Muscle layer of colon (tissue), 2 donors: ENCODE measurements around the gene KITLG.
"Not testable (repeated sequence)": the region's sequence is repeated elsewhere in the genome, so short reads cannot be mapped to it uniquely, and the experiment has no call there.

Experiments used
- H3K27ac ChIP-seq: one replicate; pipeline ENCODE4 v1.7.0; 2013; ENCODE audit warnings: low read depth, mild to moderate bottlenecking, low read length, moderate library complexity
- H3K27me3 ChIP-seq, 2 donors: one replicate each; pipeline ENCODE4 v1.7.0; 2013; ENCODE audit warnings: low read length in 2 of 2, mild to moderate bottlenecking in 2 of 2; ENCODE audit not compliant: insufficient read depth in 2 of 2, control insufficient read depth in 1 of 2
- H3K36me3 ChIP-seq: one replicate; pipeline ENCODE4 v1.7.0; 2013; ENCODE audit warnings: mild to moderate bottlenecking, low read length; ENCODE audit not compliant: insufficient read depth
- H3K4me1 ChIP-seq: one replicate; pipeline ENCODE4 v1.7.0; 2013; ENCODE audit warnings: mild to moderate bottlenecking, low read length; ENCODE audit not compliant: insufficient read depth
- H3K4me3 ChIP-seq, 2 donors: one replicate each; pipeline ENCODE4 v1.7.0; 2013; ENCODE audit warnings: low read length in 2 of 2, low read depth in 1 of 2, mild to moderate bottlenecking in 1 of 2, moderate library complexity in 1 of 2
- H3K9ac ChIP-seq: one replicate; pipeline ENCODE4 v1.7.0; 2013; ENCODE audit warnings: low read length
- H3K9me3 ChIP-seq: one replicate; pipeline ENCODE4 v1.7.0; 2013; ENCODE audit warnings: mild to moderate bottlenecking, low read length
- donor health status: abdominal sarcoma.
- donor health status: Adenocarcinoma of cecum.

KITLG gene, protein sequence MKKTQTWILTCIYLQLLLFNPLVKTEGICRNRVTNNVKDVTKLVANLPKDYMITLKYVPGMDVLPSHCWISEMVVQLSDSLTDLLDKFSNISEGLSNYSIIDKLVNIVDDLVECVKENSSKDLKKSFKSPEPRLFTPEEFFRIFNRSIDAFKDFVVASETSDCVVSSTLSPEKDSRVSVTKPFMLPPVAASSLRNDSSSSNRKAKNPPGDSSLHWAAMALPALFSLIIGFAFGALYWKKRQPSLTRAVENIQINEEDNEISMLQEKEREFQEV

DNA sequence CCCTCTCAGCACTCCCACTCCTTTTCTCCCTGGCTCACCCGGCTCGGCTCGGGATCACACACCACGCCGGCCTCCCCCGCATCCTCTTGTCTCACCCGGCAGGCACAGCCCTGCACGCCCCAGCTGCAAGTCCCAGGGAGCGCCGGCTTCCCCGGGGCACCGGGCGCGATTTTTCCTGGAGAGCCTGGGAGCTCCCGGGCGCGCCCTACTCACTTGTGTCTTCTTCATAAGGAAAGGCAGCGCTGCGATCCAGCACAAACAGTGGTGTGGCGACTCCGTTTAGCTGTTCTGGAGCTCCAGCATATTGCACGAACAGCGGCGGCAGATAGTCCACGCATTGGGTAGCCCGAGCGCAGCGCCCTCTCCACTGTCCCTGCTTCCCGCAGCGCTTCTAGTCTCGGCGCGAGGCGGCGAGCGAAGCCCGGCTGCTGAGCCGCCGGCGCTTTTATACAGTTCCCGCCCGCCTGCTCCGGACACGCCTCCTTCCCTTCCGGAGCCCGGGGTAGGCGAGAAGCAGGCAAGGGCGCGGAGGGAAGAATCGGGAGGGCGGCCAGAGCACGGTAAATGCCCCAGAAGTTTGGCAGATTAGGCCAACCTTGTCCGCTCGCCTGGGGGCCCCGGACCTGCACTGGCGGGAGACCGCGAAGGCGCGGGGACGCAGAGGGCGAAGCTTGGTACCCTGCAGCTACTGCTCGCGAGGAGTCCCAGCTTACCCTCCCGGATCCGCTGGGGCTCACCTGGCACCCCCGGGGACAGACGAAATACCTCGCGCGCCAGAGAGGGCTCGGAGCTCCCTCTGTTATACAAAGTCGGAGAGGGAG, at the start of gene KITLG:
KITLG (minus strand) TSS at position 421 of the 821 bp plus-strand sequence; CDS start at position 228, 193 bp downstream.
- Histone ChIP-seq H3K27me3 (no peaks in the 10 kb centered on the region), H3K36me3 (no peaks in the 10 kb centered on the region), H3K27ac (peak within 1 kb of the TSS; percentile 85), H3K4me1 (peaks cover 23% of the 10 kb centered on the region), H3K4me3 (peak within 1 kb of the TSS; percentile 75 to 87), H3K9ac (peak within 1 kb of the TSS; percentile 71), H3K9me3 (no peaks in the 10 kb centered on the region)

DNA sequence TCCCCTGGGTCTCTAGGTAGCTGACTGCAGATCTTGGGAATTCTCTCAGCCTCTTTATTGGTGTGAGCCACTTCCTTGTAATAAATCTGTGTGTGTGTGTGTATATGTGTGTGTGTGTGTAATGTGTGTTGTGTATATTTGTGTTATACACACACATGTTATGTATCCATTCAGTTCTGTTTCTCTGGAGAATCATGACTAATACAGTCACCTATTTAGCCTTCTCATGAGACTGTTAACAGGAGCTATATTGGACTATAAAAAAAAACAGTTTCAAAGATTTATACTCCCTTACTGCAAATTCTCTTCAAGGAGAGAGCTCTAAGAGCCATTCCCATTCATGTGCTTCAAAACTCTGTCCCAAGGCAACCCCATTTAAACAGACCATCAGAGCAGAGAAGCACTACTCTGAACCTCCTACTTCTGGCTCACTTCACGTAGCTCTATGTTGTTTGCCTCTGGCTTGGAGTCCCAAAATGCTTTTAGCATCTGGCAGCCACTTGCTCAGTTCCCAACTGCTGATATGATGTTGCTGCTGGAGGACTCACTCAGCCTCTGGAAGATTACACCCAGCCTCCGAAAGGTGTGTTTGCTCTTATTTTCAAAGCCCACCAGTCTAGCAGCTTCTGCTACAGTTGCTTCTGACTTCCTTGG, 48.7 kb upstream of the KITLG start:
- H3K4me3 ChIP-seq, result no peak overlapping the region
- H3K36me3 ChIP-seq, result no peaks in the 10 kb centered on the region
- no peaks in the 10 kb centered on the region for H3K27me3 ChIP-seq
- peaks cover 14% of the 10 kb centered on the region for H3K4me1 ChIP-seq
- no peaks in the 10 kb centered on the region for H3K9me3 ChIP-seq
- H3K27ac ChIP-seq, result peak overlapping the region; percentile 39
- no peak overlapping the region for H3K9ac ChIP-seq

DNA sequence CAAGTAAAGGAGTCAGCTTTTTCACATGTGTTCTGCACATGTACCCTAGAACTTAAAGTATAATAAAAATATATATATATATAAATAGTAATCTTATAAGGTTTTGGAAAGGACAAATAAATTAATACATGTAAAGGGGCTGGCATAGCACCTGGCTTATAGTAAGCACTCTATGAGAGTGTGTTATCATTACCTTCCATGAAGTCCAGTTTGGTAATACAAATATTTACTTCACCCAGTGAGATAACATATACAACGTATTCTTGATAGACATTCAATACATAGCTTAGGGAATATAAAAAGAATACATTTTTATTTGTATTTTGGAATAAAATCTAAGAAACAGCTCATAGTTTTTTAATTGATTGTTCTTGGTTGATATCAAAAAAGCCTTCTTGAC, 47.8 kb upstream of the KITLG start:
- H3K4me3 ChIP-seq, H3K9me3 ChIP-seq, H3K27me3 ChIP-seq, H3K9ac ChIP-seq, H3K27ac ChIP-seq, H3K36me3 ChIP-seq: not testable (repeated sequence)
- H3K4me1 ChIP-seq, result peaks cover 14% of the 10 kb centered on the region

DNA sequence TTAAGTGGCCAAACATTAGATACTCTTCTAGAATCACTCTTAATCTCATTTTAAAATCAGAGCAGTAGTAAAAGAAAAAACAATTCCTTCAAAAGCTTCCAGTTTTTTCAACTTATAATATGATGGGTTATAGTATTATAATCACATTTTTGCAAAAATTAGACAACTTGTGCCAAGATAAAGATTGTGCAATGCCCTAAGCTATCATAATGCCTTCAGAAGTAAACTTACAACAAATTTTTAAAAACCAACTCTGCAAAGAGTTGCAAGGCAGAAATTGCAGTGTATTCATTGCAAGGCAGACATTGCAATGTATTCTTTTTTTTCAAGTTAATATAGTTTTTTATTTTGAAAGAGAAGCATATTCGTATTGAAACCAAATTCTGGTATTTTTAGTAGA, 47.2 kb upstream of the KITLG start:
- H3K27ac ChIP-seq, result no peak overlapping the region
- H3K9me3 ChIP-seq, result no peaks in the 10 kb centered on the region
- H3K9ac ChIP-seq, result no peak overlapping the region
- H3K4me1 ChIP-seq, result peaks cover 14% of the 10 kb centered on the region
- H3K36me3 ChIP-seq, result no peaks in the 10 kb centered on the region
- no peaks in the 10 kb centered on the region for H3K27me3 ChIP-seq
- no peak overlapping the region for H3K4me3 ChIP-seq

DNA sequence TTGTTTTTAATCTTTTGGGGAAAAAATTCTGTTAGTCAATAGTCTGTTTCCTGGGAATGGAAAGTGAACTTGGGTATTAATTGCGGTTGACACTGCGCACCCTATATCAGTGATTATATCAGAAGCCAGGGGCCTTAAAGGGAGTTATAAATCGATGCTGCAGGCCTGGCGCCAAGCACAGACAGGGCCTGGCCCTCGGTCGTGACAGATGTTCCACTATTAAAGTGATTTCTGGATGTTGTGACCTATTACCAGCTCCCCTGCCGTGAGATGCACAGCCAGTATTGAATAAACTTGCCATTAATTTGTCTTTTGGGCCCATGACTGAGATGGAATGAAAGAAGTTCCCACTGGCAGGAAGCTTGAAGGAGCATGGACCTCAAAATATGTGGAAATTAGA, 45.1 kb upstream of the KITLG start:
- Histone ChIP-seq H3K27ac (no peak overlapping the region), H3K9ac (no peak overlapping the region), H3K27me3 (no peaks in the 10 kb centered on the region), H3K4me3 (no peak overlapping the region), H3K36me3 (no peaks in the 10 kb centered on the region), H3K4me1 (peaks cover 14% of the 10 kb centered on the region), H3K9me3 (no peaks in the 10 kb centered on the region)

GRCh38 chr12:88624911-88625310, 44.6 kb upstream of the KITLG start:
- Histone ChIP-seq H3K4me3 (no peak overlapping the region), H3K9ac (no peak overlapping the region), H3K36me3 (no peaks in the 10 kb centered on the region), H3K27ac (no peak overlapping the region), H3K9me3 (no peaks in the 10 kb centered on the region), H3K4me1 (peaks cover 14% of the 10 kb centered on the region), H3K27me3 (no peaks in the 10 kb centered on the region)

GRCh38 chr12:88623777-88624548, 43.7 kb upstream of the KITLG start:
- H3K36me3 ChIP-seq, result no peaks in the 10 kb centered on the region
- no peak overlapping the region for H3K27ac ChIP-seq
- no peak overlapping the region for H3K9ac ChIP-seq
- no peak overlapping the region for H3K4me3 ChIP-seq
- H3K4me1 ChIP-seq, result peaks cover 6% of the 10 kb centered on the region
- H3K27me3 ChIP-seq, result no peaks in the 10 kb centered on the region
- no peaks in the 10 kb centered on the region for H3K9me3 ChIP-seq

DNA sequence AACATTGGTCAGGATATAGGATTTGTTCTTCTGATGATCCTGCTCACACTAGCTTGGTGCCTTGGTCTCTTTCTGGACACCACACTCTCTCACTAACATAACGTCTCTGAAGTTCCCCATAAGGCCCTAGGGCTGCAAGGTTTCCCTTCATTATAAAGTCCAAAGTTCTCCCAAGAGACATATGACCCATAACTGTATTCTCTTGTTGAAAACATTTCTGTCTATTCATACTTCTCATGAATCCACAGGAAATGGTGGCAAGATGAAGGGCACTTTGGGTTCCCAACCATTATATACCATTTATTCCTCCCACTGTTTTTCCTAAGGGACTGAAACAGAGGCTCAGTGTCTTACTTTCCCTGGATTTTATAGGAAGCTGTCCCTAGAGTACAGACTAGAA, 37.1 kb upstream of the KITLG start:
- H3K9ac ChIP-seq, result no peak overlapping the region
- no peaks in the 10 kb centered on the region for H3K9me3 ChIP-seq
- no peak overlapping the region for H3K27ac ChIP-seq
- H3K4me3 ChIP-seq, result no peak overlapping the region
- no peaks in the 10 kb centered on the region for H3K36me3 ChIP-seq
- H3K4me1 ChIP-seq, result no peaks in the 10 kb centered on the region
- no peaks in the 10 kb centered on the region for H3K27me3 ChIP-seq

GRCh38 chr12:88615490-88615889, 35.2 kb upstream of the KITLG start:
- no peak overlapping the region for H3K9ac ChIP-seq
- no peak overlapping the region for H3K27ac ChIP-seq
- H3K4me1 ChIP-seq, result no peaks in the 10 kb centered on the region
- H3K36me3 ChIP-seq, result no peaks in the 10 kb centered on the region
- no peaks in the 10 kb centered on the region for H3K9me3 ChIP-seq
- H3K27me3 ChIP-seq, result no peaks in the 10 kb centered on the region
- H3K4me3 ChIP-seq, result no peak overlapping the region

GRCh38 chr12:88604646-88605045, 24.4 kb upstream of the KITLG start:
- Histone ChIP-seq H3K9ac (no peak overlapping the region), H3K9me3 (no peaks in the 10 kb centered on the region)

DNA sequence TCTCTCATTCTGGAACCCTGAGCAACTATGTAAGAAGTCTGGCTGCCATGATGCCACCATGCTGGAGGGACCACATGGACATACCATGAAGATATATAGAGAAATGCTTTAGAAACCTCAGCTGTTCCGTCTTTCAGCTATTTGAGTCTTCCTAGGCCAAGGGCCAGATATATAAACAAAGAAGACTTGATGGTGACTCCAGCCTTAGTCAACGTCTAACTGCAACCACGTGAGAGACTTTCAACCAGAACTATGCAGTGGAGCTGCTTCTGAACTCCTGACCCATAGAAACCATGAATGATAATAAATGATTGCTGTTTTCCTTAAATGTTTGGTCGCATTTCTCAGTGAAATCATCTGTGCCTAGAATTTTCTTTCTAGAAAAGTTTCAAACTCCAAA, 20.0 kb upstream of the KITLG start:
- Histone ChIP-seq H3K4me1 (no peaks in the 10 kb centered on the region), H3K36me3 (no peaks in the 10 kb centered on the region), H3K9ac (no peak overlapping the region), H3K4me3 (no peak overlapping the region), H3K27me3 (no peaks in the 10 kb centered on the region), H3K27ac (no peak overlapping the region), H3K9me3 (no peaks in the 10 kb centered on the region)

More at GRCh38 chr12:88604646-88605045, 24.4 kb upstream of the KITLG start:
- H3K27ac ChIP-seq, result no peak overlapping the region
- no peaks in the 10 kb centered on the region for H3K27me3 ChIP-seq
- no peaks in the 10 kb centered on the region for H3K36me3 ChIP-seq
- H3K4me1 ChIP-seq, result no peaks in the 10 kb centered on the region
- no peak overlapping the region for H3K4me3 ChIP-seq
